WTC11 (cell line): ENCODE results near the gene C13orf46. TPM values are rescaled to one million over a fixed set of nuclear protein-coding genes. Genes with fewer than 3 reads are reported as not detected.
A peak's percentile ranks its signal among the peaks of the same experiment; 100 is the strongest.

Experiments
- ATAC-seq: fragments of 200-7000 bp; cut with Tn5 transposase; 2 replicates; pipeline ENCODE4 v1.10.0; 2021; ENCODE audit warnings: mild to moderate bottlenecking, moderate library complexity
- CTCF ChIA-PET: fragments of 300-600 bp; sonication (Branson Sonifier 250); formaldehyde crosslinking; loops from one replicate; lab custom pipeline; 2021; ENCODE audit warnings: antibody characterized with exemption; lab: Charles Lee
- POLR2A ChIA-PET: fragments of 350-600 bp; sonication (Branson Sonifier 250); formaldehyde crosslinking; loops from one replicate; lab custom pipeline; 2021; ENCODE audit warnings: antibody characterized with exemption; lab: Charles Lee
- DNase-seq: peaks from one replicate; pipeline ENCODE4 v3.0.0; 2021; ENCODE audit warnings: low spot score
- H3K27ac Mint-ChIP-seq: 2 replicates; pipeline ENCODE4 v1.8.0; 2021; ENCODE audit warnings: mixed read lengths
- H3K27me3 Mint-ChIP-seq: 2 replicates; pipeline ENCODE4 v1.8.0; 2021; ENCODE audit warnings: low read depth, mild to moderate bottlenecking, moderate library complexity, mixed read lengths
- H3K36me3 Mint-ChIP-seq: 2 replicates; pipeline ENCODE4 v1.8.0; 2021; ENCODE audit warnings: mixed read lengths
- H3K4me1 Mint-ChIP-seq: 2 replicates; pipeline ENCODE4 v1.8.0; 2022; ENCODE audit warnings: mixed read lengths
- H3K4me3 Mint-ChIP-seq: 2 replicates; pipeline ENCODE4 v1.8.0; 2021; ENCODE audit warnings: mild to moderate bottlenecking, moderate library complexity, mixed read lengths
- H3K9me3 Mint-ChIP-seq: 2 replicates; pipeline ENCODE4 v1.8.0; 2021; ENCODE audit warnings: mixed read lengths
- AR ChIP-seq: fragments of 250-450 bp; sonication (Bioruptor Pico); IDR thresholded peaks from 2 replicates; pipeline ENCODE4 v1.9.0; 2021; ENCODE audit warnings: mild to moderate bottlenecking
- ATF1 ChIP-seq: sonication (generic); formaldehyde crosslinking; IDR thresholded peaks from 2 replicates; pipeline ENCODE4 v1.8.1; 2023; ENCODE audit warnings: mild to moderate bottlenecking, moderate library complexity, missing genetic modification reagents
- ATF2 ChIP-seq: sonication (generic); formaldehyde crosslinking; IDR thresholded peaks from 2 replicates; pipeline ENCODE4 v1.8.1; 2022; ENCODE audit warnings: low read depth, missing genetic modification reagents, borderline replicate concordance
- CDX4 ChIP-seq: fragments of 250-450 bp; sonication (Bioruptor Pico); IDR thresholded peaks from 2 replicates; pipeline ENCODE4 v1.9.0; 2021; ENCODE audit warnings: moderate library complexity, mild to moderate bottlenecking, inconsistent platforms, borderline replicate concordance
- CREB1 ChIP-seq: sonication (generic); formaldehyde crosslinking; IDR thresholded peaks from 2 replicates; pipeline ENCODE4 v1.8.0; 2023; ENCODE audit warnings: mild to moderate bottlenecking, missing genetic modification reagents
- EMX1 ChIP-seq: fragments of 250-450 bp; sonication (Bioruptor Pico); IDR thresholded peaks from 2 replicates; pipeline ENCODE4 v1.8.0; 2021; ENCODE audit warnings: mild to moderate bottlenecking
- ESRRA ChIP-seq: sonication (generic); formaldehyde crosslinking; IDR thresholded peaks from 2 replicates; pipeline ENCODE4 v1.8.1; 2022; ENCODE audit warnings: mild to moderate bottlenecking, missing genetic modification reagents, borderline replicate concordance
- FOXP4 ChIP-seq: sonication (generic); formaldehyde crosslinking; IDR thresholded peaks from 2 replicates; pipeline ENCODE4 v1.8.0; 2022; ENCODE audit warnings: mild to moderate bottlenecking, missing genetic modification reagents
- GTF2I ChIP-seq: fragments of 250-450 bp; sonication (Bioruptor Pico); conservative IDR thresholded peaks from 2 replicates; pipeline ENCODE4 v1.4.0; 2021; ENCODE audit warnings: mild to moderate bottlenecking
- HMGA2 ChIP-seq: fragments of 250-450 bp; sonication (Bioruptor Pico); IDR thresholded peaks from 2 replicates; pipeline ENCODE4 v1.4.0; 2021; ENCODE audit warnings: mild to moderate bottlenecking, moderate library complexity
- MYBL2 ChIP-seq: sonication (generic); formaldehyde crosslinking; IDR thresholded peaks from 2 replicates; pipeline ENCODE4 v1.8.1; 2023; ENCODE audit warnings: mild to moderate bottlenecking, moderate library complexity, missing genetic modification reagents
- NFATC4 ChIP-seq: fragments of 250-450 bp; sonication (Bioruptor Pico); IDR thresholded peaks from 2 replicates; pipeline ENCODE4 v1.9.0; 2021; ENCODE audit warnings: mild to moderate bottlenecking
- NFYB ChIP-seq: sonication (generic); formaldehyde crosslinking; conservative IDR thresholded peaks from 2 replicates; pipeline ENCODE4 v1.8.0; 2022; ENCODE audit warnings: low read depth, missing genetic modification reagents
- NR3C1 ChIP-seq: sonication (generic); formaldehyde crosslinking; conservative IDR thresholded peaks from 2 replicates; pipeline ENCODE4 v1.8.1; 2023; ENCODE audit warnings: low read depth, mild to moderate bottlenecking, missing genetic modification reagents
- OVOL2 ChIP-seq: fragments of 250-450 bp; sonication (Bioruptor Pico); IDR thresholded peaks from 2 replicates; pipeline ENCODE4 v1.9.0; 2021; ENCODE audit warnings: mild to moderate bottlenecking, borderline replicate concordance
- PREB ChIP-seq: sonication (generic); formaldehyde crosslinking; IDR thresholded peaks from 2 replicates; pipeline ENCODE4 v1.8.1; 2022; ENCODE audit warnings: mild to moderate bottlenecking, missing genetic modification reagents, moderate library complexity, borderline replicate concordance
- PRRX2 ChIP-seq: fragments of 250-450 bp; sonication (Bioruptor Pico); IDR thresholded peaks from 2 replicates; pipeline ENCODE4 v1.8.0; 2021; ENCODE audit warnings: mild to moderate bottlenecking
- SMAD4 ChIP-seq: sonication (generic); formaldehyde crosslinking; IDR thresholded peaks from 2 replicates; pipeline ENCODE4 v1.8.0; 2022; ENCODE audit warnings: mild to moderate bottlenecking, missing genetic modification reagents
- SP1 ChIP-seq: sonication (generic); formaldehyde crosslinking; conservative IDR thresholded peaks from 2 replicates; pipeline ENCODE4 v1.8.1; 2022; ENCODE audit warnings: missing genetic modification reagents
- TCF7 ChIP-seq: sonication (generic); formaldehyde crosslinking; IDR thresholded peaks from 2 replicates; pipeline ENCODE4 v1.8.0; 2022; ENCODE audit warnings: mild to moderate bottlenecking, low read depth, missing genetic modification reagents, moderate library complexity
- TEAD1 ChIP-seq: sonication (generic); formaldehyde crosslinking; IDR thresholded peaks from 2 replicates; pipeline ENCODE4 v1.8.0; 2022; ENCODE audit warnings: mild to moderate bottlenecking, missing genetic modification reagents
- ZBTB43 ChIP-seq: sonication (generic); formaldehyde crosslinking; IDR thresholded peaks from 2 replicates; pipeline ENCODE4 v1.8.1; 2023; ENCODE audit warnings: mild to moderate bottlenecking, missing genetic modification reagents
- ZNF138 ChIP-seq: sonication (generic); formaldehyde crosslinking; conservative IDR thresholded peaks from 2 replicates; pipeline ENCODE4 v1.8.1; 2022; ENCODE audit warnings: mild to moderate bottlenecking, moderate library complexity, missing genetic modification reagents
- ZNF219 ChIP-seq: sonication (generic); formaldehyde crosslinking; IDR thresholded peaks from 2 replicates; pipeline ENCODE4 v1.8.0; 2023; ENCODE audit warnings: missing genetic modification reagents, mild to moderate bottlenecking, borderline replicate concordance
- total RNA-seq: library from RNA; stranded (reverse); gene quantifications from 3 replicates; pipeline ENCODE4 v1.2.3, GENCODE V29; 2021

Gene C13orf46
- total RNA-seq, 1 experiment from 2014 or later, result 0.50 TPM

- TF ChIP-seq ESRRA (CRISPR knock-in tag) (no peak), ZBTB43 (CRISPR knock-in tag) (no peak), FOXP4 (CRISPR knock-in tag) (no peak), NR3C1 (CRISPR knock-in tag) (no peak), ATF2 (CRISPR knock-in tag) (no peak), CREB1 (no peak), OVOL2 (CRISPR knock-in tag) (no peak), AR (CRISPR knock-in tag) (no peak), SMAD4 (CRISPR knock-in tag) (no peak), GTF2I (no peak), TEAD1 (CRISPR knock-in tag) (no peak), NFYB (CRISPR knock-in tag) (no peak), ZNF138 (CRISPR knock-in tag) (no peak), NFATC4 (no peak), HMGA2 (CRISPR knock-in tag) (no peak)
- ChIA-PET POLR2A (no interaction called here), CTCF (no interaction called here)
- Mint-ChIP-seq H3K9me3 (no peaks in the 10 kb centered on the region), H3K27ac (no peak overlapping the region), H3K4me3 (no peak overlapping the region), H3K36me3 (peaks cover 9% of the 10 kb centered on the region), H3K4me1 (no peaks in the 10 kb centered on the region), H3K27me3 (no peaks in the 10 kb centered on the region)
- DNase-seq (peak; percentile 10), ATAC-seq (no peak)
These were observed 35.9 kb upstream of the C13orf46 start for GRCh38 chr13:114009590-114010400.

- DNase-seq (peak; percentile 4), ATAC-seq (no peak)
- ChIA-PET POLR2A (no interaction called here), CTCF (no interaction called here)
- H3K4me1 Mint-ChIP-seq, result no peaks in the 10 kb centered on the region
- H3K27me3 Mint-ChIP-seq, result no peaks in the 10 kb centered on the region
- H3K36me3 Mint-ChIP-seq, result peaks cover 9% of the 10 kb centered on the region
- no peaks in the 10 kb centered on the region for H3K9me3 Mint-ChIP-seq
- H3K27ac Mint-ChIP-seq, result peak overlapping the region; percentile 57; the same call in 1 of the 2 replicates
- H3K4me3 Mint-ChIP-seq, result no peak overlapping the region
- TF ChIP-seq EMX1, result no peak
- TF ChIP-seq MYBL2, result no peak
- TF ChIP-seq PRRX2, result no peak
- TF ChIP-seq CDX4 (CRISPR knock-in tag), result no peak
- no peak for TF ChIP-seq SP1 (CRISPR knock-in tag)
- no peak for TF ChIP-seq ATF1
- TF ChIP-seq NFYB (CRISPR knock-in tag), result no peak
- TF ChIP-seq NR3C1 (CRISPR knock-in tag), result no peak
- no peak for TF ChIP-seq PREB (CRISPR knock-in tag)
- TF ChIP-seq TCF7 (CRISPR knock-in tag), result no peak
- no peak for TF ChIP-seq ZNF219 (CRISPR knock-in tag)
- TF ChIP-seq HMGA2 (CRISPR knock-in tag), result no peak
These were observed 35.2 kb upstream of the C13orf46 start for GRCh38 chr13:114008964-114009589.
